ENCODE measurements around the gene LYPLA2. TPM values are rescaled to one million over a fixed set of nuclear protein-coding genes. Genes with fewer than 3 reads are reported as not detected.

LYPLA2 gene
- total and polyA plus RNA-seq, 12 donors: 22.0 to 54.5 (median 27.0) TPM

DNA sequence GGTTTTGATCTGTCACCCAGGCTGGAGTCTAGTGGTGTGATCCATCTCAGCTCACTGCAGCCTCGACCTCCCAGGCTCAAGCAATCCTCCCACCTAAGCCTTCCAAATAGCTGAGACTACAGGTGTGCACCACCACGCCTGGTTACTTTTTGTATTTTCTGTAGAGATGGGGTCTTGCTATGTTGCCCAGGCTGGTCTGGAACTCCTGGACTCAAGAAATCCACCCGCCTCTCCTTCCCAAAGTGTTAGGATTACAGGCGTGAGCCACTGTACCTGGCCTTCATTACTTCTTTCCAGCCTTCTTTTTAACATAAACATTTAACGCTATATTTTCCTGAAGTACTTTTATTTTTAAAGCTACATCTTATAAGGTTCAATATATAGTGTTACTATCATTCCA lies 52.7 kb downstream of the LYPLA2 start:
- Histone ChIP-seq H3K27ac (no peak overlapping the region), H3K36me3 (peaks cover 0 to 51% (median 32%) of the 10 kb centered on the region in 9 donors), H3K27me3 (no peaks in the 10 kb centered on the region), H3K4me3 (no peak overlapping the region), H3K9me3 (peaks cover 0 to 9% (median 0%) of the 10 kb centered on the region in 11 donors), H3K4me1 (peaks cover 0 to 8% (median 0%) of the 10 kb centered on the region in 9 donors)
- DNase-seq (no peak), ATAC-seq (no peak)
- 89 to 93% methylated on average over 5 of the region's 5 CpGs for WGBS, 2 donors
- TF ChIP-seq, protein P1, sequence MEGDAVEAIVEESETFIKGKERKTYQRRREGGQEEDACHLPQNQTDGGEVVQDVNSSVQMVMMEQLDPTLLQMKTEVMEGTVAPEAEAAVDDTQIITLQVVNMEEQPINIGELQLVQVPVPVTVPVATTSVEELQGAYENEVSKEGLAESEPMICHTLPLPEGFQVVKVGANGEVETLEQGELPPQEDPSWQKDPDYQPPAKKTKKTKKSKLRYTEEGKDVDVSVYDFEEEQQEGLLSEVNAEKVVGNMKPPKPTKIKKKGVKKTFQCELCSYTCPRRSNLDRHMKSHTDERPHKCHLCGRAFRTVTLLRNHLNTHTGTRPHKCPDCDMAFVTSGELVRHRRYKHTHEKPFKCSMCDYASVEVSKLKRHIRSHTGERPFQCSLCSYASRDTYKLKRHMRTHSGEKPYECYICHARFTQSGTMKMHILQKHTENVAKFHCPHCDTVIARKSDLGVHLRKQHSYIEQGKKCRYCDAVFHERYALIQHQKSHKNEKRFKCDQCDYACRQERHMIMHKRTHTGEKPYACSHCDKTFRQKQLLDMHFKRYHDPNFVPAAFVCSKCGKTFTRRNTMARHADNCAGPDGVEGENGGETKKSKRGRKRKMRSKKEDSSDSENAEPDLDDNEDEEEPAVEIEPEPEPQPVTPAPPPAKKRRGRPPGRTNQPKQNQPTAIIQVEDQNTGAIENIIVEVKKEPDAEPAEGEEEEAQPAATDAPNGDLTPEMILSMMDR (IDR thresholded peaks at IDR 0.05): no peak
- intact Hi-C loops (cut with DNase I): no loop called here

Other genes with a start within 250 kb of the LYPLA2 start
- 100 to 1,000 TPM in 3 of 10 donors, 10 to 100 TPM in 7; 44.7 to 148 (median 83.4) TPM for gene ID3, start 231.6 kb upstream of the LYPLA2 start, total RNA-seq
- gene ID3, start 231.6 kb upstream of the LYPLA2 start, polyA plus RNA-seq: 100 to 1,000 TPM in 1 of 2 donors, 10 to 100 TPM in 1; 73.6 to 217 TPM
- gene RPL11, start 99.3 kb upstream of the LYPLA2 start, total RNA-seq: 100 to 1,000 TPM; 577 to 756 (median 612) TPM
- gene RPL11, start 99.3 kb upstream of the LYPLA2 start, polyA plus RNA-seq: 1,000 to 10,000 TPM; 1,463 to 2,166 TPM
- 10 to 100 TPM; 28.3 to 39.0 (median 34.3) TPM for gene ELOA, start 47.7 kb upstream of the LYPLA2 start, total RNA-seq
- 10 to 100 TPM; 11.2 to 14.9 TPM for gene ELOA, start 47.7 kb upstream of the LYPLA2 start, polyA plus RNA-seq
- 10 to 100 TPM; 37.6 to 52.8 (median 43.3) TPM for gene PITHD1, start 12.7 kb upstream of the LYPLA2 start, total RNA-seq
- gene PITHD1, start 12.7 kb upstream of the LYPLA2 start, polyA plus RNA-seq: 10 to 100 TPM; 25.3 to 71.7 TPM
- gene GALE, start 9.6 kb downstream of the LYPLA2 start, total RNA-seq: 10 to 100 TPM in 2 of 10 donors, 1 to 10 TPM in 8; 5.3 to 14.1 (median 7.9) TPM
- gene GALE, start 9.6 kb downstream of the LYPLA2 start, polyA plus RNA-seq: 10 to 100 TPM; 14.9 to 22.2 TPM
- gene HMGCL, start 34.3 kb downstream of the LYPLA2 start, total RNA-seq: 10 to 100 TPM; 27.8 to 44.3 (median 40.1) TPM
- gene HMGCL, start 34.3 kb downstream of the LYPLA2 start, polyA plus RNA-seq: 10 to 100 TPM; 25.7 to 26.9 TPM
- 10 to 100 TPM; 10.6 to 34.0 (median 15.1) TPM for gene FUCA1, start 77.1 kb downstream of the LYPLA2 start, total RNA-seq
- 10 to 100 TPM; 11.2 to 13.3 TPM for gene FUCA1, start 77.1 kb downstream of the LYPLA2 start, polyA plus RNA-seq
- under 1 TPM in 1 of 10 donors, not detected in 9; 0.19 TPM for gene CNR2, start 122.2 kb downstream of the LYPLA2 start, total RNA-seq
- gene CNR2, start 122.2 kb downstream of the LYPLA2 start, polyA plus RNA-seq: under 1 TPM in 1 of 2 donors, not detected in 1; 0.01 TPM
- gene PNRC2, start 168.7 kb downstream of the LYPLA2 start, total RNA-seq: 100 to 1,000 TPM in 5 of 10 donors, 10 to 100 TPM in 5; 65.1 to 129 (median 93.8) TPM
- 10 to 100 TPM; 58.4 to 60.6 TPM for gene PNRC2, start 168.7 kb downstream of the LYPLA2 start, polyA plus RNA-seq
- 10 to 100 TPM; 40.7 to 65.8 (median 52.8) TPM for gene SRSF10, start 189.2 kb downstream of the LYPLA2 start, total RNA-seq
- gene SRSF10, start 189.2 kb downstream of the LYPLA2 start, polyA plus RNA-seq: 10 to 100 TPM; 32.9 to 70.2 TPM